ENCODE results near the gene C21orf91. TPM values are rescaled to one million over a fixed set of nuclear protein-coding genes. Genes with fewer than 3 reads are reported as not detected.

C21orf91 gene
- total RNA-seq, 1 experiment from 2014 or later = 49.2 TPM

DNA sequence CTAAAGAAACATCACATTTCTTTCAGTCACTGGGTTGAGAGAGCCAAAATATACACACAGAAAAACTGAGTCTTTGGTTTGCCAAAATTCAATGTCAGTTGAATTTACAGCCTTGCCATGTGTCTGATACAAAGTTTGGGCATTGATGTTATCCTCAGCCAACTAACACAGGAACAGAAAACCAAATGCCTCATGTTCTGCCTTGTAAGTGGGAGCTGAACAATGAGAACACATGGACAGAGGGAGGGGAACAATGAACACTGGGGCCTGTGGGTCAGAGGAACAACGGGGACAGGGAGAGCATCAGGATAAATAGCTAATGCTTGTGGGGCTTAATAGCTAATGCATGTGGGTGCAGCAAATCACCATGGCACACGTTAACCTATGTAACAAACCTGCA lies 39.6 kb upstream of the C21orf91 start:
- TF ChIP-seq CTCF (conservative IDR thresholded peaks at IDR 0.05) = no peak
- H3K36me3 Mint-ChIP-seq (ENCODE audit: insufficient read depth in 1 of 3, low read depth in 3 of 3) = peaks cover 0 to 15% (median 5%) of the 10 kb centered on the region in 3 experiments; a peak in 5 of 7 replicates
- Histone ChIP-seq H2BK12ac (ENCODE audit: insufficient read length, low read depth, low read length) (no peak overlapping the region), H3K79me2 (ENCODE audit: insufficient read depth, low read length) (no peaks in the 10 kb centered on the region), H2BK120ac (ENCODE audit: low read depth, low read length, poor library complexity, severe bottlenecking) (no peak overlapping the region), H2BK5ac (ENCODE audit: insufficient read length, low read length) (no peak overlapping the region), H3K27me3 (ENCODE audit: insufficient read depth, low read length) (no peaks in the 10 kb centered on the region), H3K56ac (ENCODE audit: insufficient read length, low read depth, low read length) (no peak overlapping the region), H3K9ac (ENCODE audit: extremely low read depth, insufficient read length, low read length) (no peak overlapping the region), H4K20me1 (ENCODE audit: control insufficient read depth, insufficient read depth, insufficient read length) (no peaks in the 10 kb centered on the region), H3K79me1 (ENCODE audit: insufficient read depth, low read depth, low read length, poor library complexity, severe bottlenecking) (no peaks in the 10 kb centered on the region), H3K27ac (ENCODE audit: insufficient read length, low read depth, low read length) (no peak overlapping the region), H4K91ac (ENCODE audit: insufficient read length, low read depth, low read length) (no peak overlapping the region), H2AK5ac (ENCODE audit: insufficient read length, low read length) (no peak overlapping the region), H3K4ac (ENCODE audit: low read depth, low read length) (no peak overlapping the region), H3K23me2 (ENCODE audit: insufficient read length, low read depth, low read length, poor library complexity, severe bottlenecking) (no peaks in the 10 kb centered on the region), H3K23ac (ENCODE audit: insufficient read length, low read depth, low read length) (no peak overlapping the region), H2BK15ac (ENCODE audit: low read depth, low read length) (no peak overlapping the region), H3K18ac (ENCODE audit: insufficient read length, low read depth, low read length) (no peak overlapping the region), H3T11ph (ENCODE audit: low read length) (no peak overlapping the region), H3K4me1 (ENCODE audit: insufficient read depth, low read length) (no peaks in the 10 kb centered on the region; the same call in 1 of the 2 replicates), H3K14ac (ENCODE audit: insufficient read depth, low read length) (no peak overlapping the region), H2BK20ac (ENCODE audit: low read depth, low read length, poor library complexity, severe bottlenecking) (peak overlapping the region; percentile 75), H4K5ac (ENCODE audit: insufficient read length, low read depth, low read length) (no peak overlapping the region), H2AFZ (ENCODE audit: low read length) (no peak overlapping the region), H3K4me2 (ENCODE audit: insufficient read depth, insufficient read length, low read length) (no peak overlapping the region), H4K8ac (replicated peaks; ENCODE audit: insufficient read length, low read depth, low read length) (no peak overlapping the region), H3K9me3 (ENCODE audit: control insufficient read depth, low read depth, low read length) (no peaks in the 10 kb centered on the region)
- peaks cover 16 to 20% of the 10 kb centered on the region in 2 experiments for H3K4me1 Mint-ChIP-seq
- H3K9me3 Mint-ChIP-seq = peaks cover 10 to 11% of the 10 kb centered on the region in 2 experiments; a peak in 4 of 5 replicates
- no peak for DNase-seq
- peaks cover 2% of the 10 kb centered on the region; the same call in 1 of the 2 replicates for H3K27me3 Mint-ChIP-seq (ENCODE audit: low read depth)
- H3K4me3 Mint-ChIP-seq = no peak overlapping the region
- no peak overlapping the region for H3K27ac Mint-ChIP-seq
- WGBS (ENCODE audit: extremely low coverage, insufficient read length, low lambda C conversion rate) = no CpG with 5 or more reads among the region's 2 CpGs

Data from H9 (cell line).